ENCODE measurements around the gene SORL1-AS1.
"Not testable (repeated sequence)": the region's sequence is repeated elsewhere in the genome, so short reads cannot be mapped to it uniquely, and the experiment has no call there.

Gene SORL1-AS1

DNA sequence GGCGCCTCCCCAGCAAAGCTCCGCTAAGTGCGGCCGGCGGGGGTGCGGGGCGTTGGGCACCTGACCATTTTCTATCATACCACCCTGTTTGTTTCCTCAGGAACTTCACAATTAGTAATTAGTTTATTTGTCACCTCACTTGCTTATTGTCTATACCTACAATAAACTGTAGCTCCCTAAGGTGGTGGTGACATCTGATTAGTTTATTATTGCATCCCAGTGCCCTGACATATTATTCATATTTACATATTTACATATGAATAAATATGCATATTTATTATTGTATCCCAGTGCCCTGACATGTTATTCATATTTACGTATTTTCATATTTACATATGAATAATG, 25.4 kb downstream of the SORL1-AS1 start:
- no peak for DNase-seq (ENCODE audit: low spot score)

DNA sequence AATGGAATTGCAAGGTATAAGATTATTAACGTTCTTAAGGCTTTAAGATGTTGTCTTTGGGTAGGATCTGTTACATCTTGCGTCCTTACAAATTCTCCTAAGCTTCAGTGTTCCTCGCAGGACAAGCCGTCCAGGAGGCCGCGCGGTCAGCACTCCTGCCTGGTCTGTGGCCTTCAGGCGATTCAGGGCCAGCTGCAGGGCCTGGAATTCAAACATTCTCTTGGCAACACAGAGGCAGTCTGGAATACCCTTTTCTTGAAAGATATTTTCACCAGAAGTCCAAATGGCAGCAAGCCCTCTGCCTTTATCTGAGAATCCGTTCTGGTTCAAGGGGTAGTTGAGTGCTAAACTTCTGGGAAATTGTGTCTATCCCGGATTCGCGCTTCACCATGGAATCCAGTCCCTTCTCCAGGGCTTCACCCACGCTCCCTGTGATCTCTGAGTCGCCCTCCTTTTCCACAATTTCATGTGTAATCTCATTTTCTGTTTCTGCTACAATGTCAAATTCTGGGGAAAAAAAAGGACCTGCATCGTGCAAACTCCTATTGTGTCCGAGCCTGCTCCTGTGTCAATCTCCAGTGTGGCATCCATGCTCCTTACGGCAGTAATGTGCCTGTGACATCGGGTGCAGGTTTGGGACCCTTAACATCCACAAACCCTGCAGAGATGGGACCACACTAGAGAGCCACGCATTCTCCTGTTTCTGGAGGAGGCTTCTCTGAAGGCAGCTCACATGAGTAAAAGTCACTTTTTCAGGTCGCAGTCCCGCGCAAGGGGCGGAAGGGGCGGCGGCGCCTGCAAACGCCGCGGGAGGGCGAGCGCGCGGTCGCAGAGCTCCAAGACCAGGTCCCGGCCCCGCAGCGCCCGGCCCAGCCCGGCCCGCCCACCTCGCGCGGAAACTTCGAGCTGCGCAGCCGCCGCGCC, 26.0 kb downstream of the SORL1-AS1 start:
- no peak for DNase-seq (ENCODE audit: low spot score)

DNA sequence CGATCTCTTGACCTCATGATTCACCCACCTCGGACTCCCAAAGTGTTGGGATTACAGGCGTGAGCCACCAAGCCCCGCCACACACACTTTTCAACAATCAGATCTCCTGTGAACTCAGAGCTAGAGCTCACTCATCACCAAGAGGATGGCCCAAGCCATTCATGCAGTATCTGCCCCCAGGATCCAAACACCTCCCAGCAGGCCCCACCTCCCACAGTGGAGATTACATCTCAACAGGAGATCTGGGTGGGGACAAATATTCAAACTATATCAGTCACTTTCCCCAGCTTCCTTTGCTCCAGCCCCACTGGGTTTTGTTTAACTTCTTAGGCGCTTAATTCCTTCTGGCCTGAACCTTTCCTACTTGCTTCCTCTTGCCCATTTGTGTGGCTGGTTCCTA, 26.9 kb downstream of the SORL1-AS1 start:
- no peak for DNase-seq (ENCODE audit: low spot score)

DNA sequence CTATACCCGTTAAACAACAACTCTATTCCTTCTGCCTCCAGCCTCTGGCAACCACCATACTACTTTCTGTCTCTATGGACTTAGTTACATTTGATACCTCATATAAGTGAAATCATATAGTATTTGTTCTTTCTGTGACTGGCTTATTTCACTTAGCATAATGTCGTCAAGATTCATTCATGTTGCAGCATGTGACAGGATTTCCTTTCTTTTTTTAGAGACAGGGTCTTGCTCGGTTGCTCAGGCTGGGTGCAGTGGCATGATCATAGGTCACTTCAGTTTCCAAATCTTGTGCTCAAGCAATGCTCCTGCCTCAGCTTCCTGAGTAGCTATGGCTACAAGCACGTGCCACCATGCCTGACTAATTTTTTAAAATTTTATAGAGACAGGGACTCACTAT, 30.1 kb downstream of the SORL1-AS1 start:
- DNase-seq (ENCODE audit: low spot score), result no peak

DNA sequence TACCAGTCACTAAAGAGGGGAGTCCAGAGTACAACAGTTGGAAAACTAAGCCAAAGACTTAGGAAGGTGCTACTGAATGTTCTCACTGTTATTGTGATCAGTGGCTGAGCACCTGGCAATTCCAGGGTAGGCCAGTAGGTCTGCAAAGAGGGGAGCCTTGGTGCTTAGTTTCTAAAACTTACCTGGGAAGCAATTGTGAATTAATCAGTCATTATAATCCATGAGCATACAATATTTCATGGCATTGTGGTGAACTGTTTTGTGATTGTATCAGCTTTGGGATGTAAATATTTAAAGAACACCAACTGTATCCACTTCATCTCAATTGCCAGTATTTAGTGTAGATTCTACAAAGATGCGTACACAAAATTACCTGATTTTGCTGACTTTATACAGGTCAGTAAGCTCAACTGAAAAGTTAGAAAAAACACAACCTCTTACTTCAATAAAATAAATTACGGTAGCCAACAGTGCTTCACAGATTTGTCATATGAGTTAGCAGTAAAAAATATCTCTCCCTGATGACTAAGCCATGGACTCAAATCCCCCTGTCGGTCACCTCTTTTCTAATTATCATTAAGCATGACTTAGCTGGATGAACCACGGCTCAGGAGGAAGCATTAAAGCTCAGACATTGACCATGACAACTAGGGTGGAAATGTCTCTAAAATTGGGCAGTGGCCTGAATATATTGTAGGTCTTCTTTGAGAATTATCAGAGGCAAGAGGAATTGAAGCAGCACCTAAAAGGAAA, 31.4 kb downstream of the SORL1-AS1 start:
- DNase-seq (ENCODE audit: low spot score), result no peak

DNA sequence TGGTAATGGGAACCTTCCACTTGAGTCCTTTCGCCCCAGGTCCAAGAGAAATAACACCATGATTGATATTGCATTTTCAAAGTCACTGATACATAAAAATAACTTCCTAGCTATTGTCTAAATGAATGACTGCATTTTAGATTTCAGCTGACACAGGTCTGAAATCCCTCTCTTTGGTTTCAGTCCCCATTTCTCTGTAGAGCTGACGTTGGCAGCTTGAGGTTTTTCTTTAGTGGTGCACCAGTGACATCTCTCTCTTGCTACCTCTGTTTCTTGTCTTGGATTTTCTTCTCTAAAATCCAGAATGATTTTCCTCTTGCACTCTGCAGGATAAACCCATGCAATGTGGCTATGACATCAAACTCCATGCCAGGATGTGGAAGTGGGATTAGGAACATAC, 32.4 kb downstream of the SORL1-AS1 start:
- no peak for DNase-seq (ENCODE audit: low spot score)

DNA sequence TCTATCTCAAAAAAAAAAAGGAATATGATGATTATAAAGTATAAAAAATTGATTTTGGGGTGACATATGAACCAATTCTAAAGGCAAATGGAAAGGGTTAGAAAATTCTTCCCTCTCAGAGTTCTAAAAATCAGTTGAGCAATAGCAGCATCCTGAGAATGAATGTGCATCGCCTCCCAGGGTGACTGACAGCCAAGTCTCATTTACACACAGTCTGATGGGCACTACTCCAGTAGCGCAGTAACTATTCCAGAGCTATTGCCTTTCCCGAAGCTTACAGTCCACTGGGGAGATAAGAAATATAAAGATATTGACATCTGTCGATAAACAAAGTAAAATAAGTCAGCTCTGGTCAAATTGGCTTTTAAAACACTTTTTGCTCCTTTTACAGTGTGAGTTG, 32.9 kb downstream of the SORL1-AS1 start:
- DNase-seq (ENCODE audit: low spot score), result no peak

DNA sequence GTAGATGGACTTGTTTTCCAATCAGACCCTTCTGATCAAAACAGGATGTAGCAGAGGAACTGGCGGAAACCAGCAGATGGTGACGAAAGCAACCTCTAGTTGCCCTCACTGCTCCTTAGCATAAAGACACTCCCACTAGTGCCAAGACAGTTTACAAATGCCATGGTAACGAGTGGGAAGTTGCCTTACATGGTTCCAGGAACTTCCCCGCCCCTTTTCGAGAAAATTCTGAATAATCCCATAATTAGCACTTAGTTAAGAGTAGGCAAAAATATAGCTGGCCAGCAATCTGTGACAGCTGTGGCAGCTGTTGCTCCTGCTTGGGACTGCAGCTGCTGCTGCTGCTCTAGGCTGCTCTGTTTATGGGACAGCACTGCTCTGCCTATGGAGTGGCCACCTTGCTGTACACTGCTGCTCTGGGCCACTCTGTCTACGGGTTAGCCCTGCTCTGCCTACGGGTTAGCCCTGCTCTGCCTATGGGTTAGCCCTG, 34.1 kb downstream of the SORL1-AS1 start:
- DNase-seq (ENCODE audit: low spot score), result no peak

DNA sequence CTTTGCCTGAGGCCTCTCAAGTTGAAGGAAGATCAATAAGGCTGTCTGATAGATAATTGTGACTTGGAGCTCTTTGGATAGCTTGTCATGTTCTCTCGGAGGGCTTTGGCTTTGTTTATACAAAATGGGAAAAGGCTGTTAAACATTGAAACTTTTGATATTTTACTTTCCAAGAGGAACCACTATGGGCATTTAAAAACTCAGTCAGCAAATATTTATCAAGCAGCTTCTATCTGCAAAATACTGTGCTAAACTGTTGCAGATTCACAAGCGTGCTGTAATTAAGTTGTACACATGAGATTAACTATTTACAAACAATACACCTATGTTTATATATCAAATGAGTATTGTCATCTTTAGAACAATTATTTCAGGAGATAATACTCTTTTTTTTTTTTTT, 35.2 kb downstream of the SORL1-AS1 start:
- no peak for DNase-seq (ENCODE audit: low spot score)

DNA sequence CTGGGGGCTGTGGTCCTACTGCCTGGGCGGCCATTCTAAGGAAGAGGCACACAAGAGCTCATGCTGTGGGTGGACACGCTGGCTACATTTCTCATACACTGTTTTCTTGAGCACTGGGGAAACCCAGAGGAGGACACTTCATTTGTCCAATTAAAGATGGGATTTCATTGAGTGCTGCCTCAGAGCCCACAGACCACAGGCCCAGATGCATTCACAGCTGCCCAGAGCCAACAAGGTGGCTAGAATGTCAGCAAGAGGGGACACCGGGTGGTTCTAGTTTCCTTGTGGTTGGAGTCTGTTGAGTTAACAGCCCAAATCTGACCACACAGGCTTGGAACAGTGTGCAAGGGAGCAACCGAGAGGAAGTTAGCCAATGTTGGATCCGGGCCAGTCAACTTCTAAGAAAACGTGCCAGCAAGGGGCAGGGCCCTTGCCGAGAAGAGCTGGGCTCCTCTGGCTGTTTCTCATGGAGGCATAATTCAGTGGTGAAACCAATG, 35.7 kb downstream of the SORL1-AS1 start:
- peak; percentile 17 for DNase-seq (ENCODE audit: low spot score)

DNA sequence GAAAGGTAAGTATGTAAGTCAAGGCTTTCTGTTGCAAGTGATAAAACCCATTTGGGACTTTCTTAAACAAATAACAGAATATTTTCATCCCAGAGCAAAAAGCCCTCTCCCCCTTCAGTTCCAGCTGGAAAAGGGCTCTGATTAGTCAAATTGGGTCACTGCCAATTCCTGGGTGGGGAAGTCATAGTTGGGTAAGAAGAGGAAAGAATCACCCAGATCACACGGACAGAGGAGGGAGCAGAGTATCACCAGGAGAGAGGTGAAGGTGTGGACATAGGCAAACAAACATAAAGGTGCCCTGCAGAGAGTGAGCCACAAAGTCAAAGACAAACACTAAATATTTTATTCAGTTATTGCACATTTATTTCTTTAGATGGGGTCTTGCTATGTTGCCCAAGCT, 36.9 kb downstream of the SORL1-AS1 start:
- DNase-seq (ENCODE audit: low spot score), result no peak

DNA sequence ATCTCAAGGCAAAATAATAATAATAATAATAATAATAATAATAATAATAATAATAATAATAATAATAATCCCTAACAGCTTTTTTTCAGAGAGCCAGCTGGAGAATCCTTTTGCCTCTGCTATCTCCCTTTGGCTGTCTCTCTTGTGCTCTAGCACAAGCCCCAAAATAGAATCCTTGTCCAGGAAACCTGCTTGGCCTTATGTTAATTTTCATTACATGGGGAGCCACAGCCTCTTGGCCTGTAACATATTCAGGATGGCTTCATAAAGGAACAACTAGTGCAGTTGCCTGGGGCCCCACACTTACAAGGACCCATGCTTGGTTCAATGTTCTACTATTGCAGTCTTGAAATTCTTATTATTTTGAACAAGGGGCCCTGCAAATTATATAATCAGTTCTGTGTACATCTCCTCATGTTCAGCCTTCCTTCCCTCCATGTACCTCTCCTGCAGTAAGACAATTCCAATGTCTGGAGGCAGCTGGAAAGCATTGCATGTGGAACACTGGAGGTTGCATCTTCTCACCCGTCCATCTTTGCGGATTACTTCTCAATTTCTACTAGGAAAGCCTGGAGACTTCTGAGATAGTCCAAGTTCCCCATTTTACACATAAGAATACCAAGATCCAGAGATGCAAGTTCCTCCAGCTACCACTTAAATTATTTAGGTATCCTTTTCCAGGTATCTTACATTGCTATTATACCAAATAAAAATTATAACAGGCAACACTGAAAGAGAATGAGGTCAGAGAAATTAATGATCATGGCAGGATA, 38.4 kb downstream of the SORL1-AS1 start:
- DNase-seq (ENCODE audit: low spot score), result peak; percentile 84

DNA sequence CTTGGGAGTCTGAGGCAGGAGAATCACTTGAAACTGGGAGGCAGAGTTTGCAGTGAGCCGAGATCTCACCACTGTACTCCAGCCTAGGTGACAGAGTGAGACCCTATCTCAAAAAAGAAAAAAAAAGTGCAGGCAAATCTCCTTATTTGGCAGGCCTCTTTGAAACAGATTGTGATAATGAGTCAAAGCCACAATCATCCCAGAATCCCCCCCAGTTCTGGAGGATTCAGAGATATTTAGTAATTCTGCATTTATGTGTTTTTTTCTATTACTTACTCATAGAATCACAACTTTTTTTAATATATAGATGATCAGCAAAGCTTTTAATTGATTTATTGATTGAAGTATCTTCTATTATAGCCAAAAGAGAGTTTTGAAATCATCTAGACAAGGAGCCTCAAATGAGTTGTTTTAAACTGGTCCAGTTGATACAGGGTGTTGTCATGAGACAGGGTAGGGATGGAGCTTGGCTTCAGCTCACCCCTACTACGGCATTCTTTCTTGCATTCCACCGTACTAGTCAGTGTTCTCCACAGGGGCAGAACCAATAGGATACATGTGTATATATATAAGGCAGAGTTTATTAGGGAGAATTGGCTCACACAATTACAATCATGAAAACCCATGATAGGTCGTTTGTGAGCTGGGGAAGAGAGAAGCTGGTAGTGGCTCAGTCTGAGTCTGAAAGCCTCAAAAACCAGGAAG, 39.9 kb downstream of the SORL1-AS1 start:
- no peak for DNase-seq (ENCODE audit: low spot score)

DNA sequence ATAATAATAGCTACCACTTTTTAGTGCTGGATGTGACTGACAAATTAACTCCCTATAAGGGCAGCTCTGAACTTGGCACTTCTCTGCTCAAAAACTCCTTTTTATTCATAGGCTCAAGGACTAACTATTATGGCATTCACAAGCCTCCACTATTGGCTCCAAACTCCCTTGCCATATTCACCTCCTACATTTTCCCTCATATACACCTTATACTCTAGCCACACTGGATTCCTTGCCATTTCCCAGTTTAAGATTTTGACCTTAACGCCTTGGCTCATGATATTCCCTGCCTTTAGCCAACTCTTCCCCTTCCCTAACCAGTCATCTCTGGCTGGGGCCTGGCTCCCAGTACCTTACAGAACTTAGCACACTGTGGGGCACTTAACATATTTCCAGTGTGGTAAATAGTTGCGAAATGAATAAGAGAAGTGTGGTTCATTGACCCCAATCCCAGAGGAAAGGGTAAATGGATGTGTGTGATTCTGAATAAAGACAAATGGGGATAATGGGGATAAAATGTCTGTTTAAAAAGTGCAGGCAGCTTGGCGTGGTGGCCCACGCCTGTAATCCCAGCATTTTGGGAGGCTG, 40.7 kb downstream of the SORL1-AS1 start:
- DNase-seq (ENCODE audit: low spot score), result no peak

DNA sequence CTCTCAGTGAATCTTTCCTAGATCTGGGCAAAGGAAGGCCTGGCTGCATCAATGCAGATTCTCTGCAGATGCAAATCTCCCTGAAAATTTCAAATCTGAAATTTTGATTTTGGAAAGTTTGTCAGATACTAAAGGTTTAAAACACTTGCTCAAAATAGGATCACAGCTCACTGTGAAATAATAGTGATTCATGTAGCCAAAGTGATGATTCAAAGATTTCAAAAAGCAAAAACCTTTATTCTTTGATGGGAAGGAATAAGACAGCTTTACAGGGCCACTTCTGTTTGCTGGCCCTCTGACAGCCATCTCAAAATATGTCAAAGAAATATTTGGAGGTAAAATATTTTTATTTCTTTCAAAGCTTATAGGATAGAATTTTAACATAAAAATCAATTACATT, 41.4 kb downstream of the SORL1-AS1 start:
- not testable (repeated sequence) for DNase-seq (ENCODE audit: low spot score)

DNA sequence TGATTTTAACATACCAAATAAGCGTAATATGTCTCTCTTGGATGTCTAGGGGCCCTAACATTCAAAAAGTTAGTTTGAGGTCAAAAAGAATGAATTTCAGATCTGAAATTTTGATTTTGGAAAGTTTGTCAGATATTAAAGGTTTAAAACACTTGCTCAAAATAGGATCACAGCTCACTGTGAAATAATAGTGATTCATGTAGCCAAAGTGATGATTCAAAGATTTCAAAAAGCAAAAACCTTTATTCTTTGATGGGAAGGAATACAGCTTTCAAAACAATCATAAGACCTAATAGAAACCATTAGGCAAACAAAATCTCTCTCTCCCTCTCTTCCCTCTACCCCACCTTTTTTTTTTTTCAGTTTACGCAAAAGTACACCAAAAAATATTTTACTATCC, 42.7 kb downstream of the SORL1-AS1 start:
- not testable (repeated sequence) for DNase-seq (ENCODE audit: low spot score)

DNA sequence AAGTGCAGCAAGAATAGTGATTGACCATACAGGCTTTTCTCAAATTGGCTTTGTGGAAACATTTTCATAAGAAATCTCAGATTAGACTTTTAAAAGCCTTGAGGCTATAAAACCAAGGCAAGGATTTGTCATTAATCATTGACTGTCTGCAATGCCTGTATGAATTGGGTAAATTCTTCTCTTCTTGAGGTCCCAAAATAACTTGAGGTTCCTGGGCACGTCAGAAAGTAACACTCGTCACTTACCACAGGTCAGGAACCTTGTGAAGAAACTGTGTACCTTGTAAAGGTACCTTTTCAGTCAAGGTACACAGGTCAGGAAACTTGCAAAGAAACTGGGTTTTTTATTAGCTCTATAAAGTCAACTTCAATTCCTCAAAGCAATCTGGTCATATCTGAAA, 43.9 kb downstream of the SORL1-AS1 start:
- DNase-seq (ENCODE audit: low spot score), result no peak

DNA sequence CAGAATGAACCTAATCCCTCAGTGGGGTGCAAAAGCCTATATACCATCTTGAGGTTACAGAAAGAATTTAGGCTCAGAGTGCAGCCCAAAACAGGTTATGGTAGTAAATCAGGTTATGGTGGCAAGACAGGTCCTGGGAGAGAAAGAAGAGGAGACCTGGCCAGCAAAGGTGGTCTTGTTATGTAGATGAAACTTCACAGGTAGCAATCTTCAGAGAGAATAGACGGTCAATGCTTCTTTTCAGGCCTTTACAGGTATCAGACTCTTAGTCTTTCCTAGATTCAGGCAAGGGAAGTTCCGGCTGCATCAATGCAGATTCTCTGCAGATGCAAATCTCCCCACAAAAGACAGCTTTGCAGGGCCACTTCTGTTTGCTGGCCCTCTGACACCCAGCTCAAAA, 46.5 kb downstream of the SORL1-AS1 start:
- DNase-seq (ENCODE audit: low spot score), result no peak

DNA sequence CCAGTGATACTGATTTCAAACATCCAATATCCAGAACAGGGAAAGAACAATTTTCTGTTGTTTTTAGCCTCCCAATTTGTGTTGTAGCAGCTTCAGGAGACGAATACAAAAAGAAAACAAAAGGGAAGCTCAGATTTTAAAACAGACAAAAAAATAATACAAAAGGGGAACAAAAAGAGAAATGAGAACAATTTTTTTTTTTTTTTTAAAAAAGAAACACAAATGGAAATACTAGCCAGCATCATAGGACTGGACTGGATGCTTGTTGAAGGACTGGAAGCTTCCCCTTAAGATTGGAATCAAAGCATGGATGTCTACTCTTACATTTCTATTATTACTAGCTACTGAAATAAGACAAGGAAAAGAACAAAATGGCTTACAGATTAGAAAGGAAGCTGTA, 47.1 kb downstream of the SORL1-AS1 start:
- no peak for DNase-seq (ENCODE audit: low spot score)

DNA sequence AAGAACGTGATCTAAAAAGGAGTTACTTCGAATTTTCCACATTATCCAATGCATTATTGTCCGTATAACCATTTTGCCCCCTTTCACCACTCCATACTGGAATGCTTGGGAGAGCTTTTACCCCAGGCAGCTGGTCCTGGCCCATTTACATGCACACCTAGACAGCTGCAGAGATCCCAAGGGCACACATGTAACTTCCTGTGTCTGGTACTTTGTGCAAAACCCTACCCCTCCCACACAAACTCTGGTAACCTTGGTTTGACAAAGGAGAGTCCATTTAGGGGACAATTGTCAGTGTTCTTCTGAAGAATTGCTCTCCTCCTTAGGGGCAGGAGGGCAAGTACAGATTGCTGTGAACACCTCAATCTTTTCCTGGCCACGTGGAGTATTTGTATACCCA, 58.0 kb downstream of the SORL1-AS1 start:
- no peak for DNase-seq (ENCODE audit: low spot score)

DNA sequence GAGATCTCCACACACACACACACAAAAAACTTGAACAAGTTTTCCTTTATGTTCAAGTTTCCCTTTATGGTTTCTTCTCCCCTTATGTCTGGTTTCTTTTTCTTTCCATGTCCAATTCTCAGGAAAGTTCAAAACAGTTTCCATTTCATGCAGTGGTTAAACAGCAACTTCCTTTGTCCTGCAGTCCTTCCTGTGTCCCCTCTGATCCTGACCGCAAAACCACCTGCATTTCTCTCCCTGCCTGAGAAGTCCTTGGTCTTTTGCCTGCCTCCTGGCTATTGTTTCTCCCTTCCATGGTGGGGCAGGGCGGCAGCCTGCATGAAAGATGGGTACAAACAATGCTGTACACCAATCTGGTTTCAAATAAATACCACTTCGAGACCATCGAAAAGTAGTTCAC, 58.9 kb downstream of the SORL1-AS1 start:
- DNase-seq (ENCODE audit: low spot score), result no peak

Measured in cerebellar cortex (tissue), 1 donor.